CD4-positive, CD25-positive, alpha-beta regulatory T cell (primary cell): Measurements from ENCODE around the gene LUZP1. TPM values are rescaled to one million over a fixed set of nuclear protein-coding genes. Genes with fewer than 3 reads are reported as not detected.
A peak's percentile ranks its signal among the peaks of the same experiment; 100 is the strongest.

Source experiments
- ATAC-seq, 2 donors: fragments of 150-1000 bp; cut with Tn5 transposase; one replicate each; pipeline ENCODE4 v1.10.0; 2021; ENCODE audit warnings: low read depth in 2 of 2, moderate number of reproducible peaks in 2 of 2, moderate library complexity in 1 of 2
- DNase-seq, 3 donors: peaks; one replicate each; pipeline versions ENCODE4 v3.0.0 to v3.0.0-alpha.2; 2012 to 2022; ENCODE audit warnings: mixed read lengths in 1 of 3
- H3K27ac ChIP-seq: one replicate; pipeline ENCODE4 v1.7.0; 2013; ENCODE audit warnings: mild to moderate bottlenecking, low read length; ENCODE audit not compliant: insufficient read depth, poor library complexity, severe bottlenecking
- H3K27me3 ChIP-seq: one replicate; pipeline ENCODE4 v1.7.0; 2013; ENCODE audit warnings: low read length; ENCODE audit not compliant: control insufficient read depth, insufficient read depth
- H3K36me3 ChIP-seq: one replicate; pipeline ENCODE4 v1.7.0; 2013; ENCODE audit warnings: mild to moderate bottlenecking, low read length, moderate library complexity; ENCODE audit not compliant: control insufficient read depth, insufficient read depth
- H3K4me1 ChIP-seq: 2 replicates; pipeline ENCODE4 v1.7.0; 2013; ENCODE audit warnings: mild to moderate bottlenecking, low read length; ENCODE audit not compliant: insufficient read depth, control insufficient read depth, poor library complexity, severe bottlenecking
- H3K4me3 ChIP-seq: one replicate; pipeline ENCODE4 v1.7.0; 2013; ENCODE audit warnings: low read depth, mild to moderate bottlenecking, low read length, moderate library complexity
- H3K9me3 ChIP-seq, 2 experiments: 1 replicate in 1 of 2; 2 replicates in 1 of 2; pipeline ENCODE4 v1.7.0; 2013; ENCODE audit warnings: low read length in 2 of 2, mild to moderate bottlenecking in 1 of 2, moderate library complexity in 1 of 2; ENCODE audit not compliant: control insufficient read depth in 2 of 2
- H3K27ac Mint-ChIP-seq, 3 donors: one replicate each; pipeline ENCODE4 v1.8.0; 2020 to 2022; ENCODE audit warnings: mild to moderate bottlenecking in 3 of 3, mixed read lengths in 3 of 3, moderate library complexity in 2 of 3
- H3K27me3 Mint-ChIP-seq: one replicate; pipeline ENCODE4 v1.8.0; 2022; ENCODE audit warnings: mild to moderate bottlenecking, mixed read lengths
- H3K36me3 Mint-ChIP-seq: one replicate; pipeline ENCODE4 v1.8.0; 2020; ENCODE audit warnings: mixed read lengths
- H3K4me1 Mint-ChIP-seq, 4 donors: one replicate each; pipeline ENCODE4 v1.8.0; 2020 to 2022; ENCODE audit warnings: mixed read lengths in 4 of 4, mild to moderate bottlenecking in 1 of 4
- H3K4me3 Mint-ChIP-seq, 4 donors: one replicate each; pipeline ENCODE4 v1.8.0; 2020 to 2022; ENCODE audit warnings: mild to moderate bottlenecking in 4 of 4, mixed read lengths in 4 of 4, moderate library complexity in 3 of 4
- H3K9me3 Mint-ChIP-seq, 7 donors: one replicate each; pipeline ENCODE4 v1.8.0; 2020 to 2022; ENCODE audit warnings: mixed read lengths in 7 of 7, mild to moderate bottlenecking in 3 of 7, moderate library complexity in 2 of 7
- polyA plus RNA-seq, 4 donors: library from polyadenylated mRNA; unstranded; fragments of 300-500 nt; fragmentation: Illumina TruSeq; gene quantifications; one replicate each; pipeline ENCODE4 v1.2.3, GENCODE V29; 2021
- total RNA-seq: library from RNA; stranded (reverse); gene quantifications from one replicate; pipeline ENCODE4 v1.2.3, GENCODE V29; 2022

LUZP1 gene
- total and polyA plus RNA-seq, 5 donors from 2014 or later = 14.9 to 26.7 (median 17.1) TPM

DNA sequence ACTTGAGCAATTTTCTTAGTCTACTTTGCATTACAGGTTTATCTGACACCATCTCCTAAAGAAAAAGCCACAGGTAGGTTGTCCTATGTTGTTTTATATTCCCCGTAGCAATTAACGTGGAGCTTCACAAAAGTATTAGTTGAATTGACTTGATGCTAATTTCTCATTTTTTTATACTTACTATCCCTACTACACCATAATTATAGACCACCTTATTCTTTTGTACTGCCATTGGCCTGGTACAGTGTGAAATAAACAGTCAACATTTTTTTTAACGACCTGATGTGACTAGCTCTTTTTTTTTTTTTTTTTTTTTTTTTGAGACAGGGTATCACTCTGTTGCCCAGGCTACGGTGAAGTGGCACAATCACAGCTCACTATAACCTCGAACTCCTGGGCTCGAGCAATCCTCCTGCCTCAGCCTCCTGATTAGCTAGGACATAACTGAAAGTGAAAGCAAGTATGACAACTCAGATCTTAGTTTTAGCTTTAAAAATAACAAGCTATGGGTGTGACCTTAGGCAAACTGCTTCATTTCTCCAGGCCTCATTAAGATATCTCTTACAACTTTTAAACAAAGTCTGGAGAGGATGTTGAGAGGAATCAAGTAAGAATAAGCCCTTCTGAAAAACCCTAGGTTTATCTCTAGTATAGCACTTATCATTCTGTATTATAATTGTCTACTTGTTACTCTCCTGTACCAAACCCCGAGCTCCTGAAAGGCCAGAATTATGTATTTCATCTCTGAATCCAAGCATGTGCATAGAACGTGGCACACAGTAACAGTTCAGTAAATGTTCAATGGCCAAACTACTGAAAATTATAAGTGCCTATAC, 49.5 kb downstream of the LUZP1 start:
- ATAC-seq (peak; percentile 67 to 77), DNase-seq (peak; percentile 26 to 81 (median 61))
- Histone ChIP-seq H3K4me1 (peaks cover 35% of the 10 kb centered on the region), H3K27ac (peak overlapping the region; percentile 79), H3K4me3 (peak overlapping the region; percentile 62), H3K36me3 (no peaks in the 10 kb centered on the region), H3K9me3 (no peaks in the 10 kb centered on the region), H3K27me3 (no peaks in the 10 kb centered on the region)
- Mint-ChIP-seq H3K9me3 (no peaks in the 10 kb centered on the region), H3K27ac (peak overlapping the region; percentile 72 to 96 (median 94)), H3K4me1 (peaks cover 47 to 75% (median 56%) of the 10 kb centered on the region in 4 donors), H3K36me3 (no peaks in the 10 kb centered on the region), H3K4me3 (peak overlapping the region; percentile 70 to 90 (median 77)), H3K27me3 (no peaks in the 10 kb centered on the region)

DNA sequence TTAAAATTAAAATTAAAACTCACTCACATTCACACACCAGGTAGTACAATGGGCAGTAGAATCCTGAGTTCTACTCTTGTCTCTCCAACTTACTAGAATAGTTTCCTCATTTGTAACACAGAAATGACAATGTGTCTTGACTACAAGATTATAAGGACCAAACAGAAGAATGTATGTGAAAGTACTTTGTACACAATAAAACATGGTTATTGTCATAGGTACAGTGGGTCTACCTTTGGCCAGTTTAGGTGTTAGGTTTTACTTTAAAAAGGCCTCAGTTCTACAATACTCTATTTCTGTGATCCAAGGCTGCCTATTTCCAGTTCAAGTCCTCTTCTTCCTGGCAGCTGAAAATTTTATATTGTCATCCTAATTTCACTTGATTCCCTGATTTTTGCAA, 50.2 kb downstream of the LUZP1 start:
- H3K9me3 ChIP-seq = no peaks in the 10 kb centered on the region
- Mint-ChIP-seq H3K4me3 (peak overlapping the region in 3 of 4 donors; percentile 70 to 90 (median 75)), H3K27me3 (no peaks in the 10 kb centered on the region), H3K27ac (peak overlapping the region in 2 of 3 donors; percentile 94 to 96), H3K9me3 (no peaks in the 10 kb centered on the region), H3K36me3 (no peaks in the 10 kb centered on the region), H3K4me1 (peaks cover 42 to 74% (median 56%) of the 10 kb centered on the region in 4 donors)
- peak overlapping the region; percentile 62 for H3K4me3 ChIP-seq
- DNase-seq (no peak), ATAC-seq (no peak)
- H3K27ac ChIP-seq = peak overlapping the region; percentile 79
- peaks cover 42% of the 10 kb centered on the region for H3K4me1 ChIP-seq
- H3K36me3 ChIP-seq = no peaks in the 10 kb centered on the region
- H3K27me3 ChIP-seq = no peaks in the 10 kb centered on the region

DNA sequence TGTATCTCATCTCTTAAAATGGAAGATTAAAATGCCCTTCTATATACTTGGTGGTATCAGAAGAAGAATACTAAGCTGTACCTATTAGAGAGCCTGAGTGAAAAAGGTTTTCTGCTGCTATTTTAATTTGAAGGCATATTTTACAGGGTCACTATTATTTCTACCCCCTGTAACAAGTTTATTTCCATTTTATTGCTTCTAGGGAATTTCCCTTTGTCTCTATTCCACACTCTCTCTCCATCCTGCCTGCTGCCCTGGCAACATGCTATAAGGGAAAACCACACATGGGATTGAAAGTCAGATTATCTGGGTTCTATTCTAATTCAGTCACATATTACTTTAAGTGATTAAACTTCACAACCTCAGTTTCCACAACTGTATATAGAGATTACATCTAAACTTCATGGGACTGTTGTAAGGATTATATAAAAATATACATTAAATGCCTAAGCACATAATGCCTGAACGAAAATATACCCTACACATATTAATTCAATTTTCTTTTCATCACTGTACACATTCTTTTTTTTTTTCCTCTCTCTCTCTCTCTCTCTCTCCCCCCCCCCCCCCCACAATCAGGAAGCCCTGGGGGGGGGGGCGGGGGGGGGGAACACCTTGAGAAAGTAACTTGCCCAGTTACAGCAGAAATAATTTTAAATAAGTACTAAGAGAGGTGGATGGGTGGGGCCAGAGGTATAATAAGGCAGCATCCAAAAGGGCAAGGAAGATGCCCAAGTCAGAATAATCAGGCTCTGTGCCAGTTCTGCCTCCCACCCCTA, 51.5 kb downstream of the LUZP1 start:
- ATAC-seq (no peak), DNase-seq (no peak)
- Mint-ChIP-seq H3K9me3 (no peaks in the 10 kb centered on the region), H3K27me3 (no peaks in the 10 kb centered on the region), H3K4me3 (peak overlapping the region in 1 of 4 donors; percentile 40), H3K27ac (peak overlapping the region in 2 of 3 donors; percentile 36 to 38), H3K4me1 (peaks cover 47 to 80% (median 58%) of the 10 kb centered on the region in 4 donors), H3K36me3 (no peaks in the 10 kb centered on the region)
- Histone ChIP-seq H3K4me1 (peaks cover 48% of the 10 kb centered on the region), H3K27ac (no peak overlapping the region), H3K4me3 (no peak overlapping the region), H3K36me3 (no peaks in the 10 kb centered on the region), H3K9me3 (no peaks in the 10 kb centered on the region), H3K27me3 (no peaks in the 10 kb centered on the region)

DNA sequence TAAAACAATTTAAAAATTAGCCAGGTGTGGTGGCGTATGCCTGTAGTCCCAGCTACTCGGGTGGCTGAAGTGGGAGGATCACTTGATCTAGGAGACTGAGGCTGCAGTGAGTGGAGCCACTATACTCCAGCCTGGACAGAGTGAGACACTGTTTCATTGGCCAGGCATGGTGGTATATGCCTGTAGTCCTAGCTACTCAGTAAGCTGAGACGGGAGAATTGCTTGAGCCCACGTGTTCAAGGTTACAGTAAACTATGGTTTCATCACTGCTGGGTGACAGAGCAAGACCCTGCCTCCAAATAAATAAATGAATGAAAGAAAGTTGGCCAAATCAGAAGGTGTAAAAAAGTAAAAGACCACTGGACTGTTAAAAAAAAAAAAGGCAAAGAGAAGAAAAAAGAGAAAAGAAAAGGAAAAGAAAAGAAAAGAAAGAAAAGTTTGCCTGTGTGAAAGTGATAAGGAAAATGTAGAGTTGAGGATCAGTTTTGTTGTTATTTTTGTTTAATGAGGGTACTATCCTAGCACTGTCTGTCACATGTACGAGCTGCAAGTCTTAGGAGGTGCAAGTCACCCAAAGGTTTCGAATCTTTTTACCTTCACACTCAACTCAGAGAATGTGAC, 52.3 kb downstream of the LUZP1 start:
- peak overlapping the region; percentile 14 for H3K27ac ChIP-seq
- Mint-ChIP-seq H3K36me3 (no peaks in the 10 kb centered on the region), H3K4me1 (peaks cover 50 to 86% (median 63%) of the 10 kb centered on the region in 4 donors)

DNA sequence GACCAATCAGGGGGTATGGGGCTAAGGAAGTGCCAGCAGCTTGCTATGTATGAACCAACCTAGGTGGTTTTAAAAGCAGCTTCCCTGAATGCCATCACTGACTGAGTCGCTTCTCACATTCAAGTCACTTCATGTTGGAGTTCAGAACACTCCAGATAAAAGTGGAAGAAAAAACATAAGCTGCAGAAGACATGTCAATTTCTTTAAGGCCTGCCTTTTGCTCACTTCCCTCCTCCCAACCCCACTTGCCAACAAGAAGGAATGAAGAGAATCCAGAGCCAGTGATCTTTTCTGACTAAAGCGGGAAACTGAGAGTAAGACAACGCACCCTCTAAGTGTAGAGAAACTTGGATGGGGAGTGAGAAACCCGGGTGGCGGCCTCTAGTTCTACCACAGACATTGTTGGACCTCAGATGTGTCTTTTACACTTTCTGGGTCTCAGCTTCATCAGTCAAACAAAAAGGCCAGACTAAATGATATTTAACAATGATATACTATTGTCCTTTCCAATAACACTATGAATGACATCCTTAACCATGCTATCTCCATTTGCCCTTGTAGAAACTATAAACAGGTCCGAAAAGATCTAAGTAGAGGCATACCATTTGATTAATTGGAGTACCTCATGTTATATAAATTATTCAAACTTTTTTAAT, 54.1 kb downstream of the LUZP1 start:
- Histone ChIP-seq H3K9me3 (no peaks in the 10 kb centered on the region), H3K4me3 (peak overlapping the region; percentile 42), H3K27me3 (no peaks in the 10 kb centered on the region), H3K27ac (peak overlapping the region; percentile 38), H3K36me3 (no peaks in the 10 kb centered on the region), H3K4me1 (peaks cover 52% of the 10 kb centered on the region)
- Mint-ChIP-seq H3K36me3 (no peaks in the 10 kb centered on the region), H3K27me3 (no peaks in the 10 kb centered on the region), H3K9me3 (no peaks in the 10 kb centered on the region), H3K27ac (peak overlapping the region; percentile 61 to 84 (median 65)), H3K4me3 (peak overlapping the region in 3 of 4 donors; percentile 33 to 75 (median 43)), H3K4me1 (peaks cover 44 to 90% (median 65%) of the 10 kb centered on the region in 4 donors)
- ATAC-seq (peak; percentile 53 to 59), DNase-seq (peak in 2 of 3 donors; percentile 17 to 70)

More for the DNA sequence above, 52.3 kb downstream of the LUZP1 start:
- DNase-seq (no peak), ATAC-seq (no peak)
- no peaks in the 10 kb centered on the region for H3K36me3 ChIP-seq
- no peaks in the 10 kb centered on the region for H3K9me3 Mint-ChIP-seq
- peak overlapping the region in 2 of 3 donors; percentile 21 to 36 for H3K27ac Mint-ChIP-seq
- no peaks in the 10 kb centered on the region for H3K27me3 Mint-ChIP-seq
- no peaks in the 10 kb centered on the region for H3K9me3 ChIP-seq
- H3K4me1 ChIP-seq = peaks cover 54% of the 10 kb centered on the region
- no peak overlapping the region for H3K4me3 ChIP-seq
- H3K27me3 ChIP-seq = no peaks in the 10 kb centered on the region
- H3K4me3 Mint-ChIP-seq = peak overlapping the region in 2 of 4 donors; percentile 5 to 8

DNA sequence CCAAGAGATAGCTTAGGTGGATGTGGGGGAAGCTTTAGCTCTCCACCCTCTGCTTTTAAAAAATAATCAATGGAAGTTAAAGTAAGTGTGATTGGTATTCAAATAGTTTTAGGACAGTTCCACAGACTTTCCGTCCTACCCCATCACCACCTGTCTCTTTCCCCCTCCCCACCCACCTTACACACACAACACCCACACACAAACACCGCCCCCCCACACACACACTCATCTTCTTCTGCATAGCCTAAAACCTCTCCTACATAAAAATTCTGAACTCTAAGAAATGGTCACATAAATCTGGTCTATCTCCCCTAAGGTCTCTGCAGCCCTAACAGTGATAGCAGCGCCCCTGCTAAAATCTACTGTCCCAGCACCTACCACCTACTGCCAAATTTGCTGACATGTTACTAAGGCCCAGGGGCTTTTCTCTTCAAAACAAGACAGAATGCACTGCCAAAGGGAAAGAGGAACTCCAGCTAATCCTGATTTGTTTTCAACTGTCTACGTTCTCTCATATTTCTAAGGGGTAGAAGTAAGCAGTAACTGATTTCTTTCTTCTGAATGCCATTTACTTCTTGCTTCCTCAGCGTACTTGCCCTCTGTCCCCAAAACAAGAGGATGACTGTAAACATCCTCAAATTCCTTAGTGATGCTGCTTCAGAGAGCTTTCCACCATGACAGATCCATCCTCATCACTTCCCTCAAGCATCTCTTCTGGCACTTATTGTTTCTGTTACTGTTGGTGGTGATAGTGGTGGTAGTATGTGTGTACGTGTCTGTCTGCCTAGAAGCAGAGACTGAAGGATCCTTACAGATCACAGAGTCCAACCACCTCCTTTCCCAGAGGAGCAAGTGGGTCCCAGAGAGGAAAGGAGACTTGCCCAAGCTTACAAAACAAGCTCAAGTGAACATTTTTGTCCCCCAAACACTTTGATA, 56.8 kb downstream of the LUZP1 start:
- H3K4me3 ChIP-seq = no peak overlapping the region
- H3K27ac Mint-ChIP-seq = peak overlapping the region; percentile 76 to 85 (median 80)
- H3K27ac ChIP-seq = no peak overlapping the region
- H3K27me3 ChIP-seq = no peaks in the 10 kb centered on the region
- no peaks in the 10 kb centered on the region for H3K27me3 Mint-ChIP-seq
- no peak for DNase-seq
- H3K4me1 Mint-ChIP-seq = peaks cover 32 to 89% (median 64%) of the 10 kb centered on the region in 4 donors
- peaks cover 10% of the 10 kb centered on the region for H3K36me3 Mint-ChIP-seq
- peak overlapping the region in 2 of 4 donors; percentile 39 to 61 for H3K4me3 Mint-ChIP-seq
- no peak for ATAC-seq
- H3K9me3 ChIP-seq = no peaks in the 10 kb centered on the region
- H3K4me1 ChIP-seq = peaks cover 42% of the 10 kb centered on the region
- H3K36me3 ChIP-seq = no peaks in the 10 kb centered on the region
- peaks cover 0 to 1% (median 0%) of the 10 kb centered on the region in 7 donors for H3K9me3 Mint-ChIP-seq
